GM12878 (cell line): Measurements from ENCODE around the gene TBC1D1.

ENCODE experiments used
- BCL11A ChIP-seq: IDR thresholded peaks from 2 replicates; pipeline ENCODE4 v1.6.1; 2011; ENCODE audit warnings: low read depth, low read length
- ESRRA ChIP-seq: IDR thresholded peaks from 2 replicates; pipeline ENCODE4 v1.6.1; 2012; ENCODE audit warnings: mild to moderate bottlenecking, low read length, improper control_type of control experiment
- MEF2A ChIP-seq: IDR thresholded peaks from 2 replicates; pipeline ENCODE4 v1.6.1; 2011; ENCODE audit warnings: low read depth, mild to moderate bottlenecking, low read length, moderate library complexity; ENCODE audit not compliant: insufficient read depth
- NFYB ChIP-seq: IDR thresholded peaks from 2 replicates; pipeline ENCODE4 v1.6.1; 2011; ENCODE audit warnings: low read depth, mild to moderate bottlenecking, low read length, improper control_type of control experiment, moderate library complexity; ENCODE audit not compliant: insufficient read depth
- POLR2AphosphoS5 ChIP-seq: IDR thresholded peaks from 2 replicates; pipeline ENCODE4 v1.6.1; 2011; ENCODE audit warnings: mild to moderate bottlenecking, low read length, inconsistent platforms
- RBBP5 ChIP-seq: fragments of 200-600 bp; sonication (generic); conservative IDR thresholded peaks from 2 replicates; pipeline ENCODE4 v1.6.1; 2016
- RCOR1 ChIP-seq: conservative IDR thresholded peaks from 2 replicates; pipeline ENCODE4 v1.6.1; 2012; ENCODE audit warnings: low read depth, low read length, improper control_type of control experiment
- TF ChIP-seq, protein P1 (sequence below), 3 experiments: IDR thresholded peaks in 2 of 3; conservative IDR thresholded peaks in 1 of 3; 2 replicates each; pipeline ENCODE4 v1.5.1; 2011; ENCODE audit warnings: low read depth in 3 of 3, low read length in 3 of 3, mild to moderate bottlenecking in 3 of 3, control low read depth in 2 of 3, moderate library complexity in 2 of 3, inconsistent platforms in 1 of 3, mixed read lengths in 1 of 3; ENCODE audit not compliant: control insufficient read depth in 2 of 3, insufficient read depth in 1 of 3; ENCODE audit errors: extremely low read depth in 1 of 3
- TF ChIP-seq, protein P2 (sequence below): IDR thresholded peaks from 2 replicates; pipeline ENCODE4 v1.6.1; 2011; ENCODE audit warnings: low read depth, low read length, improper control_type of control experiment, borderline replicate concordance
- TF ChIP-seq, protein P3 (sequence below): IDR thresholded peaks from 2 replicates; pipeline ENCODE4 v1.6.1; 2011; ENCODE audit warnings: mild to moderate bottlenecking, low read depth, low read length, moderate library complexity; ENCODE audit not compliant: insufficient replicate concordance

DNA sequence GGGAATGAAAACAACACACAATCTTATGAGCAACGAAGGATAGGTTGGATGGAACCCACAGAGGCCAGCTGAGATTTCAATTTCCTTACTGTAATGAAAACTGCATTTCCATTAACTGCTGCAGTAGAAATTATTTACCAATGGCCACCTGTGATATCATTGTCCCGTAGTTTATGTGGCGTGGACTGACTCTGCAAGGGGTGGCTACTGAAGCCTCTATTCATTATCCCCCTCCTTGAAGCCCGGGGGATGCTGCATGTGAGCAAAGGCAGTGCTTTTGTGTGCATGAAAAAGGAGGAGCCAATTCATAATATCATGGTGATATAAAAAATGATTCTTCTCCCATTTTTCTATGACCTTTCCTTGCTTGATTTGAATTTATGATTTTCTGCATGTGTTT, 277.1 kb downstream of the TBC1D1 start:
- TF ChIP-seq ESRRA (no peak), MEF2A (no peak), NFYB (no peak), BCL11A (no peak), RCOR1 (no peak), POLR2AphosphoS5 (no peak), RBBP5 (no peak)
- TF ChIP-seq, protein P1, sequence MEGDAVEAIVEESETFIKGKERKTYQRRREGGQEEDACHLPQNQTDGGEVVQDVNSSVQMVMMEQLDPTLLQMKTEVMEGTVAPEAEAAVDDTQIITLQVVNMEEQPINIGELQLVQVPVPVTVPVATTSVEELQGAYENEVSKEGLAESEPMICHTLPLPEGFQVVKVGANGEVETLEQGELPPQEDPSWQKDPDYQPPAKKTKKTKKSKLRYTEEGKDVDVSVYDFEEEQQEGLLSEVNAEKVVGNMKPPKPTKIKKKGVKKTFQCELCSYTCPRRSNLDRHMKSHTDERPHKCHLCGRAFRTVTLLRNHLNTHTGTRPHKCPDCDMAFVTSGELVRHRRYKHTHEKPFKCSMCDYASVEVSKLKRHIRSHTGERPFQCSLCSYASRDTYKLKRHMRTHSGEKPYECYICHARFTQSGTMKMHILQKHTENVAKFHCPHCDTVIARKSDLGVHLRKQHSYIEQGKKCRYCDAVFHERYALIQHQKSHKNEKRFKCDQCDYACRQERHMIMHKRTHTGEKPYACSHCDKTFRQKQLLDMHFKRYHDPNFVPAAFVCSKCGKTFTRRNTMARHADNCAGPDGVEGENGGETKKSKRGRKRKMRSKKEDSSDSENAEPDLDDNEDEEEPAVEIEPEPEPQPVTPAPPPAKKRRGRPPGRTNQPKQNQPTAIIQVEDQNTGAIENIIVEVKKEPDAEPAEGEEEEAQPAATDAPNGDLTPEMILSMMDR (IDR thresholded peaks at IDR 0.05 in 2 of 3, conservative IDR thresholded peaks at IDR 0.05 in 1 of 3; ENCODE audit: control insufficient read depth in 2 of 3, extremely low read depth in 1 of 3, insufficient read depth in 1 of 3, low read depth in 3 of 3, low read length in 3 of 3): no peak
- TF ChIP-seq, protein P2, sequence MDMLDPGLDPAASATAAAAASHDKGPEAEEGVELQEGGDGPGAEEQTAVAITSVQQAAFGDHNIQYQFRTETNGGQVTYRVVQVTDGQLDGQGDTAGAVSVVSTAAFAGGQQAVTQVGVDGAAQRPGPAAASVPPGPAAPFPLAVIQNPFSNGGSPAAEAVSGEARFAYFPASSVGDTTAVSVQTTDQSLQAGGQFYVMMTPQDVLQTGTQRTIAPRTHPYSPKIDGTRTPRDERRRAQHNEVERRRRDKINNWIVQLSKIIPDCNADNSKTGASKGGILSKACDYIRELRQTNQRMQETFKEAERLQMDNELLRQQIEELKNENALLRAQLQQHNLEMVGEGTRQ: no peak
- TF ChIP-seq, protein P3, sequence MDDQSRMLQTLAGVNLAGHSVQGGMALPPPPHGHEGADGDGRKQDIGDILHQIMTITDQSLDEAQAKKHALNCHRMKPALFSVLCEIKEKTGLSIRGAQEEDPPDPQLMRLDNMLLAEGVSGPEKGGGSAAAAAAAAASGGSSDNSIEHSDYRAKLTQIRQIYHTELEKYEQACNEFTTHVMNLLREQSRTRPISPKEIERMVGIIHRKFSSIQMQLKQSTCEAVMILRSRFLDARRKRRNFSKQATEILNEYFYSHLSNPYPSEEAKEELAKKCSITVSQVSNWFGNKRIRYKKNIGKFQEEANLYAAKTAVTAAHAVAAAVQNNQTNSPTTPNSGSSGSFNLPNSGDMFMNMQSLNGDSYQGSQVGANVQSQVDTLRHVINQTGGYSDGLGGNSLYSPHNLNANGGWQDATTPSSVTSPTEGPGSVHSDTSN: no peak
